ENCODE measurements around the gene PCBP2.

GRCh38 chr12:53454707-53455106, 2.8 kb downstream of the PCBP2 start:
- TF ChIP-seq CTCF (IDR thresholded peaks at IDR 0.05), result no peak
- no peak for TF ChIP-seq POLR2AphosphoS5 (IDR thresholded peaks at IDR 0.05)
- no peak for TF ChIP-seq POLR2A (IDR thresholded peaks at IDR 0.05)

Measured in prostate gland (tissue), 2 donors.